HG03097 (cell line): ENCODE data around the gene PXDC1.
"Not testable (repeated sequence)": the region's sequence is repeated elsewhere in the genome, so short reads cannot be mapped to it uniquely, and the experiment has no call there.

Source experiments
- ATAC-seq: cut with Tn5 transposase; IDR thresholded peaks from one replicate; pipeline ENCODE4 v1.9.1; 2021; ENCODE audit not compliant: unreplicated experiment, low FRiP score

The PXDC1 gene

DNA sequence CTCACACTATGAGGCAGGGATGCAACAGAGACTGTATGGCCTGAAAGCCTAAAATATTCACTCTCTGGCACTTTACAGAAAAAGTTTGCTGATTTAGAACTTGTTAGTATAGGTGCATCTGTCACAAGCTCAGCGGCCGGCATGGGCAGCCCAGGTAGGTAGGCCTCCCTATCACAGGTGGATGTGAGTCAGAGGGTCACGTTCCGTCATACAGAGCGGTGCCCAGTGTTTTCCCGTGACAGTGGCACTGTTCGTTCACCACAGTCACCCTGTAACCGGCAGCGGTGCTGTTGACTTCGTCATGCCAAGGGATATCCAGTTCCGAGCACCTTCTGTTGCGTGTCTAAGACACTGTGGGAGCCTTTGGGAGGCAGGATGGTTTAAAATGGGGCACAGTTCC lies 32.9 kb upstream of the PXDC1 start:
- no peak for ATAC-seq

GRCh38 chr6:3782876-3783832 lies 31.6 kb upstream of the PXDC1 start:
- ATAC-seq = no peak

GRCh38 chr6:3781504-3781903 lies 30.0 kb upstream of the PXDC1 start:
- no peak for ATAC-seq

DNA sequence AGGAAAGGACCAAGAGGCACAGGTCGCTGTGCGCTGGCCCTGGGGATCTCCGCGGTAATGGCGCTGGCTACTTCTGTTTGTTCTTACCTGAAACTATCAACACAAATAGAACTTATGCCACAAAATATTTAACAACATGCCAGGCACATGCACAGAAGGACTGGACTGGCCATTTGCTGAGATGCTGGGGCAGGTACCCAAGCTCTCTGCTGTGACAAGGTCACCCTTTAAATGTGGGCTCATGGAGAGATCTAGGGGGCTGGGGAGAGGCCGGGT lies 28.0 kb upstream of the PXDC1 start:
- ATAC-seq = no peak

- no peak for ATAC-seq
These were observed 27.4 kb upstream of the PXDC1 start for GRCh38 chr6:3778701-3779573.

DNA sequence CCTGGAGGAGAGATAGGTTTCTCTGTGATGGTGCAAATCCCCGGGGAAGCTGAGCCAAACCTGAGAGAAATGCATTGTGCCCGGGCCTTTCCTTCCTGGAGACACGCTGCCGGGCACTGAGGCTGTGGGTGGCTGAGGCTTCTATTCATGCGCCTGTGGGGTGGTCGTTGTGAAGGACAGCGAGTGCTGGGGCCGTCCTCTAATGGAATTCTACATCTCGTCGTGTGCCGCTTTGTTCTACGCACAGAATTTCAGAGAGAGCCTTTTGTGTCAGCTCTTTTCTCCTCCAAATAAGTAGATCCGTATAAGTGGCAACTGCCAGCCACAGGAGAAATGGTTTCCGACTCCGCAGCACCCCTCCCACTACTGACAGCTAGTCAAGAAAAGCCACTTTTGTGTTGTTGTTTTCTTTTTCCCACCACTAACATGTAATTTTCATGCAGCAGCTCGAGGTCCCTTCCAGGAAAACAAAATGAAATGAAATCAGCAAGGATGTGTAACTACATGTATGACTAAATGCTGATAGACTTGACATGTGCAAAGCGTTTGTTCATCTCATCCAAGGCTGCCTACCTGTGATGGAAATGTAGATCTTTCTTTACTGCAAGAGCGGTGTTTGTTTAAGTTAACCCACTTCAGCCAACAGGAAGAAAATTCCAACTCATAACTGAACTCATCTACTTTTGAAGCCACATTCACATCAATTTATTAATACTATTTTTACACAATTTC lies 26.4 kb upstream of the PXDC1 start:
- ATAC-seq = no peak

GRCh38 chr6:3776881-3777507 lies 25.5 kb upstream of the PXDC1 start:
- ATAC-seq = no peak

GRCh38 chr6:3775847-3776246 lies 24.3 kb upstream of the PXDC1 start:
- ATAC-seq = no peak

GRCh38 chr6:3775386-3775785 lies 23.9 kb upstream of the PXDC1 start:
- no peak for ATAC-seq

GRCh38 chr6:3773678-3774298 lies 22.3 kb upstream of the PXDC1 start:
- ATAC-seq = no peak

GRCh38 chr6:3772127-3772999 lies 20.9 kb upstream of the PXDC1 start:
- not testable (repeated sequence) for ATAC-seq

DNA sequence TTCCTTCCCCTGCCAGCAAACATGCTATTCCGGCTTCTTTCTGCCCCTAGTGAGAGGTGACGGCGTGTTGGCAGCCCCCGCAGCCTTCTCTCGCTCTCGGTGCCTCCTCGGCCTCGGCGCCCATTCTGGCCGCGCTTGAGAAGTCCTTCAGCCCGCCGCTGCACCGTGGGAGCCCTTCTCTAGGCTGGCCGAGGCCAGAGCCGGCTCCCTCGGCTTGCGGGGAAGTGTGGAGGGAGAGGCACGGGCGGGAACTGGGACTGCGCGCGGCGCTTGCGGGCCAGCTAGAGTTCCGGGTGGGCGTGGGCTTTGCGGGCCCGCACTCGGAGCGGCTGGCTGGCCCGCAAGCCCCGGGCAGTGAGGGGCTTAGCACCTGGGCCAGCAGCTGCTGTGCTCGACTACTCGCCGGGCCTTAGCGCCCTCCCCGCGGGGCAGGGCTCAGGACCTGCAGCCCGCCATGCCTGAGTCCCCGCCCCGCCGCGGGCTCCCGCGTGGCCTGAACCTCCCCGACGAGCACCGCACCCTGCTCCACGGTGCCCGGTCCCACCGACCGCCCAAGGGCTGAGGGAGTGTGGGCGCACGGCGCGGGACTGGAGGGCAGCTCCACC lies 20.0 kb upstream of the PXDC1 start:
- ATAC-seq = no peak

- ATAC-seq = no peak
These were observed 18.7 kb upstream of the PXDC1 start for GRCh38 chr6:3770023-3770720.

- no peak for ATAC-seq
These were observed 18.1 kb upstream of the PXDC1 start for GRCh38 chr6:3769610-3770009.

DNA sequence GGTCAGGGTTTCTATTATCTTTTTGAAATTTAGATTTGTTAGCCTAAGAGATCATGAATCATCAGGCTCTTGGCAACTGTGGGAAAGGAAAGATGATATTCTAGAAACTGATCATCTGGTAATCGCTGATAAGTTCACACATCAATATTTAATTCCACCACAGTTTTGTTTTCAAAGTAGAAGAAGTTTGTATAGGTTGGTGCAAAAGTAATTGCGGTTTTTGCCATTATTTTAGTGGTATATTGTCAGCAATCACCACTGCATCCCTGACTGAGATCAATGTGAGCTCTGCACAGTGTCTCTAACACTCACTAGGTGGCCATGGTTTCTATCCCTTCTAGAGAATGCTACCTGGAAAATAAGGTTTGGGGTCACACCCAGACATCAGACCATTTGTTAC lies 17.0 kb upstream of the PXDC1 start:
- ATAC-seq = no peak

- ATAC-seq = not testable (repeated sequence)
These were observed 16.0 kb upstream of the PXDC1 start for GRCh38 chr6:3767483-3767882.

- no peak for ATAC-seq
These were observed 14.7 kb upstream of the PXDC1 start for GRCh38 chr6:3766214-3766613.

- ATAC-seq = no peak
These were observed 13.9 kb upstream of the PXDC1 start for GRCh38 chr6:3765415-3765814.
